ENCODE results near the gene MLLT3. TPM values are rescaled to one million over a fixed set of nuclear protein-coding genes. Genes with fewer than 3 reads are reported as not detected.
"Not testable (repeated sequence)": the region's sequence is repeated elsewhere in the genome, so short reads cannot be mapped to it uniquely, and the experiment has no call there.

Gene MLLT3
- total RNA-seq: 10 to 100 TPM; 53.4 to 57.5 TPM

DNA sequence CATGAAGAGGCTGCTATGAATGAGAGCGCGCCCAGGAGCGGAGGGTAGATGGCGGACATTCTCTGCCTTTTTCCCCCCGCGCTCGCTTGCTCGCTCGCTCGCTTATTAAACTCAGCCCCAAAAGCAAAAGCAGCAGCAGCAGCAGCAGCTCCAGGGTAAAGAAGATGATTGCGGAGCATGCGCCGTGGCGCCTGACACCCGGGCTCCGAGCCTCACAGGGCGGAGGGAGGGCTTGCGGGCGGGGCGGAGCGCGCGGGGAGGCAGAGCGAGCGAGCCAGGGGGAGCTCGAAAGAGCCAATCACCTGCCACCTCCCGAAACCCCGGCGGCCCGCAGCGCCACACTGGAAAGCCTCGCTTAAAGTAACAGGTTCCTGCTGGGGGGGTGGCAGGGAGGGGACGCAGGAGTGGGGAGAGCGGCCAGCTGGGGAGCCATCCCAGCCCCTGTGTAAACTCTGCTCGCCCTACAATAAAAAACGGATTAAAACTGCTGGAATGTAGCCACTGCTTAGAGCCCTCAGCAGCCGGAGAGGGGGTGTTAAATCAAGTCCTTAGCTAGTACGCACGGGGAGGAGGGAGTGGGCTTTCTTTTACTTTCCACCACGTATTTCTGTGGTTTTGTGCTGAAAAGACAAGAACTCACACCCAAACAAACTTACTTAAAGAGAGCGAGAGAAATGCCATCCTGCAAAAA is at the start of gene MLLT3:
TSS of gene MLLT3 (minus strand) at position 170 of the 691 bp plus-strand sequence.
- ChIA-PET CTCF (interaction anchor here (0.6 to 2.8 kb wide), 21 partner anchors 9 to 738 kb away, joined by 3 to 19 read pairs (median 5); partner anchors contain the start of gene FOCAD), POLR2A (interaction anchor here (0.5 to 4.2 kb wide), 38 partner anchors 12 to 957 kb away, joined by 3 to 92 read pairs (median 5); partner anchors contain the start of genes FOCAD and HACD4)
- peak within 1 kb of the TSS; percentile 92 for H3K27ac Mint-ChIP-seq
- H3K4me1 Mint-ChIP-seq: peaks cover 37% of the 10 kb centered on the region
- peak within 1 kb of the TSS; percentile 91 for H3K4me3 Mint-ChIP-seq
- peaks cover 28% of the 10 kb centered on the region for H3K36me3 Mint-ChIP-seq (ENCODE audit: low read depth)
- DNase-seq: peak; percentile 97
- H3K27me3 Mint-ChIP-seq: no peaks in the 10 kb centered on the region
- no peaks in the 10 kb centered on the region for H3K9me3 Mint-ChIP-seq

DNA sequence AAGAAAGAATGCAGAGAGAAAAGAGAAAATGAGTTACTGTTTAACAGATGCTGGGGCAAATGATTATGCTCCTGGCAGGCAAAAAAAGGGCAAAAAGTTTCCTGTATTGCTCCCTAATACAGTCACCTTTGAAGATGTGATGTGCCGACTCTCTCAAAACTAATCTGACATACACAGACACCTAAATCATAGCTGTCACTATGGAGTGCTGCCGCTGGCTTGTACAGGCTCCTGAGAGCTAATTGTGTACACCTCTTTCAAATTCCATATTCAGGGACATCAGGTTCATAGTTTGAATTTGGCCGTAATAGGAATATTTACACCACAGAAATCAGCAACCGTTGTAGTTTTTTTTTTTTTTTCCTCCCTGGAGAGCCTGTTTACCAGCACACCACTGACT is 49.3 kb upstream of the MLLT3 start:
- CTCF ChIA-PET: interaction anchor here (0.7 to 1.8 kb wide), 2 partner anchors 13 to 650 kb away, joined by 3 to 6 read pairs; partner anchors contain the start of gene FOCAD
- POLR2A ChIA-PET: no interaction called here
- DNase-seq: no peak
- Mint-ChIP-seq H3K27me3 (no peaks in the 10 kb centered on the region), H3K9me3 (no peaks in the 10 kb centered on the region), H3K27ac (no peak overlapping the region), H3K4me1 (no peaks in the 10 kb centered on the region), H3K36me3 (ENCODE audit: low read depth) (peaks cover 9% of the 10 kb centered on the region), H3K4me3 (no peak overlapping the region)

DNA sequence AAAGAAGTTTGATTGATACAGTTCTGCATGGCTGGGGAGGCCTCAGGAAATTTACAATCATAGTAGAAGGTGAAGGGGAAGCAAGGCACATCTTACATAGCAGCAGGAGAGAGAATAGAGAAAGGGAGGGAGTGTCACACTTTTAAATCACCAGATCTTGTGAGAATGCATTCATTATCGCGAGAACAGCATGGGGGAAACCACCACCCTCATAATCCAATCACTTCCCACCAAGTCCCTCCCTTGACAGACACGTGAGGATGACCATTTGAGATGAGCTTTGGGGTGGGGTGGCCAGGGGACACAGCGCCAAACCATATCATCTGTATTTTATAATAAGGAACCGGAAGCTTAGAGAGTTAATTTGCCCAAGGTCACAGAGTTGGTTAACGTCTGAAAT is 48.1 kb upstream of the MLLT3 start:
- Mint-ChIP-seq H3K27ac (no peak overlapping the region), H3K4me3 (no peak overlapping the region), H3K4me1 (no peaks in the 10 kb centered on the region), H3K27me3 (no peaks in the 10 kb centered on the region), H3K9me3 (no peaks in the 10 kb centered on the region), H3K36me3 (ENCODE audit: low read depth) (peaks cover 4% of the 10 kb centered on the region)
- no peak for DNase-seq
- ChIA-PET POLR2A (no interaction called here), CTCF (no interaction called here)

DNA sequence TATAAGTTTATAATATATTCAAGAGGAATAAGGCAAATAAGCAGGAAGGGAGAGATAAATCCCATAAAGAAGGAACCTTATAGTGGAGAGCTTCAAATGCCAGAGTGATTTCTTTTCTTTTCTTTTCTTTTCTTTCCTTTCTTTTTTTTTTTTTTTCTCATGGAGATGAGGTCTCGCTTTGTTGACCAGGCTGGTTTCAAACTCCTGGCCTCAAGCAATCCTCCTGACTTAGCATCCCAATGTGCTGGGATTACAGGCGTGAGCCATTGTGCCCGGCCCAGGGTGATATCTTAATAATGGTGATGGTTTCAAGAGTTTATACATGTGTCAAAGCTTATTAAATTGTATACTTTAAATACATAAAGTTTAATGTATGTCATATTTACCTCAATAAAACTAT is 42.2 kb upstream of the MLLT3 start:
- ChIA-PET POLR2A (no interaction called here), CTCF (no interaction called here)
- DNase-seq: no peak
- Mint-ChIP-seq H3K9me3 (no peaks in the 10 kb centered on the region), H3K4me1 (no peaks in the 10 kb centered on the region), H3K27ac (no peak overlapping the region), H3K27me3 (no peaks in the 10 kb centered on the region), H3K36me3 (ENCODE audit: low read depth) (no peaks in the 10 kb centered on the region), H3K4me3 (no peak overlapping the region)

DNA sequence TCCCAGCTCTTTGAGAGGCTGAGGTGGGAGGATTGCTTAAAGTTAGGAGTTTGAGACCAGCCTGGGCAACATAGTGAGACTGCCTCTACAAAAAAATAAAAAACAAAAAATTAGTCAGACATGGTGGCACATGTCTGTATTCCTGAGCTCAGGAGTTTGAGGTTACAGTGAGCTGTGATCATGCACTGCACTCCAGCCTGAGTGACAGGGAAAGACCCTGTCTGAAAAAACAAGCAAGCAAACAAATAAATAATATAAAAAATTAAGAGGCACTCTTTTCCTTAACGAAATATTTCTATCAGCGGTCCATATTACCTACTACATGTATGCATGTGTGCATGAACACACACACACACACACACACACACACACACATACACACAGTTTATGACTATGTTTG is 40.8 kb upstream of the MLLT3 start:
- no peak for DNase-seq
- Mint-ChIP-seq H3K4me3 (no peak overlapping the region), H3K27me3 (no peaks in the 10 kb centered on the region), H3K27ac (no peak overlapping the region), H3K4me1 (no peaks in the 10 kb centered on the region), H3K36me3 (ENCODE audit: low read depth) (no peaks in the 10 kb centered on the region), H3K9me3 (no peaks in the 10 kb centered on the region)
- CTCF ChIA-PET: no interaction called here
- POLR2A ChIA-PET: no interaction called here

DNA sequence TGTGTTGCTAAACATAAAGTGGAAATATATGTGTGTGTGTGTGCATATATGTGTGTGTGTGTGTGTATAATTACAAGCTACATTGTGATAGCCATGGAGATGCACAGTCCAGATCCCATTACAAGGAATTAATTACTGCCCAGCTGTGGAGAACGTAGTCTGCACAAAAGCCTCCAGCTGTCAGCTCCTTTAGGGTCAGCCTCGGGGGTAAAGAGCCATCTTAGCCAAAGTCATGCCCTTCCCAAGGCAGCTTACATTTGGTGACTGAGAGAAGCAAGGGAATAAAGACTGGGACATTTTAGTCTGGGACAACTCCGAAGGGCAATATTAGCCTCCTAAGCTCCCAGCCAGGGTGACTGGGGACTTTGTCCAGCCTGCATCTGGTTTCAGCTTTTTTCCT is 39.9 kb upstream of the MLLT3 start:
- Mint-ChIP-seq H3K27ac (no peak overlapping the region), H3K9me3 (no peaks in the 10 kb centered on the region), H3K4me3 (no peak overlapping the region), H3K4me1 (no peaks in the 10 kb centered on the region), H3K36me3 (ENCODE audit: low read depth) (no peaks in the 10 kb centered on the region), H3K27me3 (no peaks in the 10 kb centered on the region)
- DNase-seq: no peak
- ChIA-PET POLR2A (interaction anchor here (0.7 to 0.9 kb wide), 2 partner anchors 22 to 43 kb away, joined by 3 to 4 read pairs; no protein-coding TSS in a partner anchor), CTCF (interaction anchor here (0.8 kb wide), 1 partner anchor 23 kb away, joined by 3 read pairs; no protein-coding TSS in a partner anchor)

DNA sequence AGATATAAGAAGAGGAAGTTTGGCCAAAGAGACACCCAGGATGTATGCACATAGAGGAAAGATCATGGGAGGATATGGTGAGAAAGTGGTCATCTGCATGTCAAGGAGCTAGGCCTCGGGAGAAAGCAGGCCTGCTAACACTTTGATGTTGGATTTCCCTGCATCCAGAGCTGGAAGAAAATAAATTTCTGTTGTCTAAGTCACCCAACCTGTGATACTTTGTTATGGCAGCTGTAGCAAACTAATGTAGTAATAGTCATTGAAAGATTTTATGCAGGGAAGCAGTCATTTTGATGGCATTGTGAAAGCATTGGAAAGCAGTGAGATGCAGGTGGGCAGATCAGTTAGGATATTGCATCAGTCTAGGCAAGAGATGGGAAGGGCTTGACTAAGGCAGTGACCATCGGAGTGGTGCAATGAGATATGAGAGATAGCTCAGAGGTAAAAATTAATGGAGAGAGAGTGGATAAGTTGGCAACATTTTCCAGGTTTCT is 37.2 kb upstream of the MLLT3 start:
- Mint-ChIP-seq H3K4me3 (no peak overlapping the region), H3K36me3 (ENCODE audit: low read depth) (no peaks in the 10 kb centered on the region), H3K27ac (no peak overlapping the region), H3K9me3 (no peaks in the 10 kb centered on the region), H3K4me1 (no peaks in the 10 kb centered on the region), H3K27me3 (no peaks in the 10 kb centered on the region)
- no peak for DNase-seq
- CTCF ChIA-PET: no interaction called here
- POLR2A ChIA-PET: interaction anchor here (0.8 to 2.2 kb wide), 3 partner anchors 25 to 372 kb away, joined by 3 to 20 read pairs (median 7); partner anchors contain the start of genes FOCAD, HACD4 and MLLT3

DNA sequence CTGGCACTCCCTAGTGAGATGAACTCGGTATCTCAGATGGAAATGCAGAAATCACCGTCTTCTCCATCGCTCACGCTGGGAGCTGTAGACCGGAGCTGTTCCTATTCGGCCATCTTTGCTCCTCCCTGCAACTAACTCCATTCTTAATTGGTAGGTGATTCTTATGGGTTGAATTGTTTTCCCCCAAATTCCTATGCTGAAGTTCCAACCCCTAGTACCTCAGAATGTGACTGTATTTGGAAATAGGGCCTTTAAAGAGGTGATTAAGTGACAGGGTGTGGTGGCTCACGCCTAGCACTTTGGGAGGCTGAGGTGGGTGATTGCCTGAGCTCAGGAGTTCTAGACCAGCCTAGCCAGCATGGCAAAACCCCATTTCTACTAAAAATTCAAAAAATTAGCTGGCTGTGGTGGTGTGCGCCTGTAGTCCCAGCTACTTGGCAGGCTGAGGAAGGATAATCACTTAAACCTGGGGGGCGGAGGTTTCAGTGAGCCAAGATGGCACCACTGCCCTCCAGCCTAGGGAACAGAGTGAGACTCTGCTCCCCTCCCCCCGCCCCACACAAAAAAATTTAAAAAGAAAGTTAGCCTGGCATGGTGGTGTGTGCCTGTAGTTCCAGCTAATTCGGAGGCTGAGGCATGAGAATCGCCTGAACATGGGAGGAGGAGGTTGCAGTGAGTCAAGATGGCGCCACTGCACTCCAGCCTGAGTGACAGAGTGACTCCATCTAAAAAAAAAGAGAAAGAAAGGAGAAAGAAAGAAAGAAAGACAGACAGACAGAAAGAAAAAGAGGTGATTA is 36.6 kb upstream of the MLLT3 start:
- CTCF ChIA-PET: interaction anchor here (1.0 kb wide), 1 partner anchor 25 kb away, joined by 3 read pairs; the partner anchor contains the start of gene FOCAD
- no peak overlapping the region for H3K4me3 Mint-ChIP-seq
- H3K4me1 Mint-ChIP-seq: no peaks in the 10 kb centered on the region
- POLR2A ChIA-PET: interaction anchor here (0.8 to 2.2 kb wide), 3 partner anchors 26 to 372 kb away, joined by 3 to 20 read pairs (median 7); partner anchors contain the start of genes FOCAD, HACD4 and MLLT3
- DNase-seq: peak; percentile 19
- no peaks in the 10 kb centered on the region for H3K36me3 Mint-ChIP-seq (ENCODE audit: low read depth)
- H3K27me3 Mint-ChIP-seq: no peaks in the 10 kb centered on the region
- H3K9me3 Mint-ChIP-seq: no peaks in the 10 kb centered on the region
- peak overlapping the region; percentile 76 for H3K27ac Mint-ChIP-seq

DNA sequence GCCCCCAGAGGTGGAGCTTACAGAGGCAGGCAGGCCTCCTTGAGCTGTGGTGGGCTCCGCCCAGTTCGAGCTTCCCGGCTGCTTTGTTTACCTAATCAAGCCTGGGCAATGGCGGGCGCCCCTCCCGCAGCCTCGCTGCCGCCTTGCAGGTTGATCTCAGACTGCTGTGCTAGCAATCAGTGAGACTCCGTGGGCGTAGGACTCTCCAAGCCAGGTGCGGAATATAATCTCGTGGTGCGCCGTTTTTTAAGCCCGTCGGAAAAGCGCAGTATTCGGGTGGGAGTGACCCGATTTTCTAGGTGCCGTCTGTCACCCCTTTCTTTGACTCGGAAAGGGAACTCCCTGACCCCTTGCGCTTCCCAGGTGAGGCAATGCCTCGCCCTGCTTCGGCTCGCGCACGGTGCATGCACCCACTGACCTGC is 36.0 kb upstream of the MLLT3 start:
- peak; percentile 41 for DNase-seq
- ChIA-PET CTCF (interaction anchor here (1.0 kb wide), 1 partner anchor 26 kb away, joined by 3 read pairs; the partner anchor contains the start of gene FOCAD), POLR2A (interaction anchor here (0.7 to 2.2 kb wide), 3 partner anchors 26 to 36 kb away, joined by 3 to 20 read pairs (median 7); partner anchors contain the start of genes FOCAD and MLLT3)
- not testable (repeated sequence) for H3K4me3 Mint-ChIP-seq; H3K36me3 Mint-ChIP-seq (ENCODE audit: low read depth); H3K27me3 Mint-ChIP-seq; H3K4me1 Mint-ChIP-seq; H3K9me3 Mint-ChIP-seq
- H3K27ac Mint-ChIP-seq: peak overlapping the region; percentile 76

DNA sequence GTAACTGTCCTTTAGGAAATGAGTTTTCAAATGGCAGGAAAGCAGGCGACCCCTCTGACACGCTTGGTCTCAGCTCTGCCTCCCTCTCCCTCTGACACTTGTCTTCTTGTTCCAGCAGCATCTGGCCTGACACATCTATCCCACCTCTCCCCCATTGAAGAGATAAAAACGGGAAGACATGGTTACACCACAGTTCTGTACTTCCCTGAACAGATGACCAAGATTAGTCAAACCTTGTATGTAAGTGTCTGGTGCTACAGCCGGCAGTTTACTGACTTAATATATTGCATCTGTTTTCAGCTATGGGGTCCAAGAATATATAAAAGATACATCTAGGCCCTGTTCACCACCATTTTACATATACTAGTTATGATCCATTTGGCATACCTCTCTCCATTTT is 29.6 kb upstream of the MLLT3 start:
- ChIA-PET CTCF (no interaction called here), POLR2A (no interaction called here)
- DNase-seq: no peak
- Mint-ChIP-seq H3K27ac (no peak overlapping the region), H3K9me3 (no peaks in the 10 kb centered on the region), H3K4me3 (no peak overlapping the region), H3K27me3 (peaks cover 6% of the 10 kb centered on the region), H3K4me1 (no peaks in the 10 kb centered on the region), H3K36me3 (ENCODE audit: low read depth) (no peaks in the 10 kb centered on the region)

DNA sequence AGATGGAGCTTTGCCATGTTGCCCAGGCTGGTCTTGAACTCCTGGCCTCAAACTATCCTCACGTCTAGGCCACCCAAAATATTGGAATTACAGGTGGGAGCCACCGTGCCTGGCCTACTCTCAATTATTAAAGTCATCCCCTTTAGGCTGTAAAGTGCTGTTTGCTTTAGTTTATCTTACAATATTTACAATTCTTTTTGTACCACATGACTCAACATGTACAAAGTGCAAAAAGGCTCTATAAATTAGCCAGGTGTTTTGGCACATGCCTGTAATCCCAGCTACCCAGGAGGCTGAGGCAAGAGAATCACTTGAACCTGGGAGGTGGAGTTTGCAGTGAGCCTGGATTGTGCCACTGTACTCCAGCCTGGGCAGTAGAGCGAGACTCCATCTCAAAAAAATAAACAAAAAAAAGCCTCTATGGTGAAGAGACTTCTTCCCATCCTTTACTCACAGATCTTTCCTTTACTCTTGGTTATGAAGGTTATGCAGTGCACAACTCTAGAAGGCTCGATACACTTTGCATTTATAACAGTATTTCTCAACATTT is 28.5 kb upstream of the MLLT3 start:
- H3K4me1 Mint-ChIP-seq: no peaks in the 10 kb centered on the region
- no peak overlapping the region for H3K4me3 Mint-ChIP-seq
- ChIA-PET CTCF (interaction anchor here (0.6 kb wide), 1 partner anchor 45 kb away, joined by 3 read pairs; no protein-coding TSS in a partner anchor), POLR2A (interaction anchor here (1.3 kb wide), 1 partner anchor 33 kb away, joined by 3 read pairs; the partner anchor contains the start of gene FOCAD)
- H3K9me3 Mint-ChIP-seq: no peaks in the 10 kb centered on the region
- no peaks in the 10 kb centered on the region for H3K36me3 Mint-ChIP-seq (ENCODE audit: low read depth)
- DNase-seq: no peak
- H3K27ac Mint-ChIP-seq: no peak overlapping the region
- peaks cover 6% of the 10 kb centered on the region for H3K27me3 Mint-ChIP-seq

DNA sequence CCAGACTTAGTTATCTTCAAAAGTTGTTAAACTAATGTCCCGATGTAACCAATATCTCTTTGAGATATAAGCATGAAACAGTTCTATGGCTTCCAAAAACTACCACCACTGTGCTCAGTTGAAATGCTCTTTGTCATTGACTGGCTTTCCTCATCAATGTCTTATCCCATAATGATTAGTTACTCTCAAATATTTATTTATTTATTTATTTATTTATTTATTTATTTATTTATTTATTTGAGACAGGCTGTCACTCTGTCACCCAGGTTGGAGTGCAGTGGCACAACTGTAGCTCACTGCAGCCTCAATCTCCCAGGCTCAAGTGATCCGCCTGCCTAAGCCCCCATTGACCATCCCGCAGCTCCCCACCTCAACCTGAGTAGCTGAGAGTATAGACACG is 28.0 kb upstream of the MLLT3 start:
- Mint-ChIP-seq H3K27me3 (peaks cover 6% of the 10 kb centered on the region), H3K9me3 (no peaks in the 10 kb centered on the region), H3K4me1 (no peaks in the 10 kb centered on the region), H3K4me3 (no peak overlapping the region), H3K27ac (no peak overlapping the region), H3K36me3 (ENCODE audit: low read depth) (no peaks in the 10 kb centered on the region)
- CTCF ChIA-PET: no interaction called here
- POLR2A ChIA-PET: interaction anchor here (1.3 kb wide), 1 partner anchor 34 kb away, joined by 3 read pairs; the partner anchor contains the start of gene FOCAD
- no peak for DNase-seq

Data from activated CD4-positive, alpha-beta memory T cell treated with anti-CD3 and anti-CD28 coated beads, Interleukin-2, amount 10 ng/mL, durations not matched to agents 7 days and 5 days (primary cell).